HG03108 (cell line): Measurements from ENCODE around the gene EWSR1.
"Not testable (repeated sequence)": the region's sequence is repeated elsewhere in the genome, so short reads cannot be mapped to it uniquely, and the experiment has no call there.

ENCODE experiments used
- ATAC-seq: cut with Tn5 transposase; IDR thresholded peaks from one replicate; pipeline ENCODE4 v1.9.1; 2021; ENCODE audit warnings: moderate library complexity; ENCODE audit not compliant: unreplicated experiment

The EWSR1 gene

GRCh38 chr22:29334696-29335344 lies 66.8 kb downstream of the EWSR1 start:
- ATAC-seq, result no peak

- ATAC-seq, result no peak
Measured at GRCh38 chr22:29335656-29336055, 67.6 kb downstream of the EWSR1 start.

GRCh38 chr22:29336751-29337490 lies 68.9 kb downstream of the EWSR1 start:
- ATAC-seq, result no peak

GRCh38 chr22:29337631-29338284 lies 69.7 kb downstream of the EWSR1 start:
- no peak for ATAC-seq

- ATAC-seq, result no peak
Measured at GRCh38 chr22:29338398-29338797, 70.3 kb downstream of the EWSR1 start.

- ATAC-seq, result no peak
Measured at GRCh38 chr22:29339381-29340235, 71.5 kb downstream of the EWSR1 start.

- no peak for ATAC-seq
Measured at GRCh38 chr22:29340566-29340965, 72.5 kb downstream of the EWSR1 start.

- no peak for ATAC-seq
Measured at GRCh38 chr22:29341056-29341848, 73.2 kb downstream of the EWSR1 start.

GRCh38 chr22:29341849-29342127 lies 73.7 kb downstream of the EWSR1 start:
- no peak for ATAC-seq

- no peak for ATAC-seq
Measured at GRCh38 chr22:29342177-29342576, 74.1 kb downstream of the EWSR1 start.

GRCh38 chr22:29342577-29343312 lies 74.7 kb downstream of the EWSR1 start:
- ATAC-seq, result no peak

GRCh38 chr22:29343313-29343805 lies 75.3 kb downstream of the EWSR1 start:
- no peak for ATAC-seq

GRCh38 chr22:29344137-29344536 lies 76.1 kb downstream of the EWSR1 start:
- ATAC-seq, result no peak

GRCh38 chr22:29344889-29345288 lies 76.8 kb downstream of the EWSR1 start:
- not testable (repeated sequence) for ATAC-seq

- no peak for ATAC-seq
Measured at GRCh38 chr22:29345932-29346331, 77.9 kb downstream of the EWSR1 start.

- ATAC-seq, result no peak
Measured at GRCh38 chr22:29346659-29347058, 78.6 kb downstream of the EWSR1 start.

GRCh38 chr22:29348041-29348440 lies 80.0 kb downstream of the EWSR1 start:
- no peak for ATAC-seq

- ATAC-seq, result no peak
Measured at GRCh38 chr22:29348956-29349355, 80.9 kb downstream of the EWSR1 start.
